ENCODE data around the gene ANKRD29. TPM values are rescaled to one million over a fixed set of nuclear protein-coding genes. Genes with fewer than 3 reads are reported as not detected.

ANKRD29 gene
- total and polyA plus RNA-seq, 2 donors (not counting 1 experiment from before 2014, with no cell fraction given) = 2.0 to 6.9 TPM

DNA sequence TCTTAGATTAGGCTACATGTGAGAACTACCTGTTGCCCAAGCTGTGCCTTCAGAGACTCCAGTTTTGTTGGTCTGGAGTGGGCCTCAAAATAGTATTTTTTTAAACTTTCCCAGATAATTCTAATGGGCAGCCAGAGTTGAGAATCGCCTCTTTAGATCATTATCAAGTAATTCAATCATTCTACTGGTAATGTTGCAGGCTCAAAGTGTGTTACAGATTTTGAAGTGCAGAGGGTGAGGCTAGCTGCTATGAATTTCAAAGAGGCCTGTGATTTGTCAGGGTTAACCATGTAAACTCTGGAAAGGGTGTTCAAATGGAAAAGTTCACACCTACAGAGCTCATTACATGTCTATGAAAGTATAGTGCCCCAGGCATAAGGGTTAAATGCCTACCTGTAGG, 30.1 kb downstream of the ANKRD29 start:
- DNase-seq (ENCODE audit: low read depth in 2 of 2) = no peak
- Histone ChIP-seq H4K20me1 (ENCODE audit: control insufficient read depth, extremely low read depth, insufficient read depth, low read length) (no peaks in the 10 kb centered on the region), H3K9ac (ENCODE audit: insufficient read depth, low read length) (no peak overlapping the region), H3K79me2 (ENCODE audit: control insufficient read depth, insufficient read depth, low read length) (no peaks in the 10 kb centered on the region), H3K9me3 (ENCODE audit: control insufficient read depth, insufficient read depth, low read depth, low read length) (no peaks in the 10 kb centered on the region), H2AFZ (ENCODE audit: low read length) (no peak overlapping the region), H3K27ac (ENCODE audit: insufficient read depth, low read length) (no peak overlapping the region), H3K4me2 (ENCODE audit: extremely low read depth, insufficient read depth, low read length) (no peak overlapping the region), H3K27me3 (ENCODE audit: control insufficient read depth, insufficient read depth, low read length) (no peaks in the 10 kb centered on the region), H3K4me3 (replicated peaks in 1 of 4; ENCODE audit: control extremely low read depth in 1 of 4, insufficient read depth in 1 of 4, low read depth in 3 of 4, low read length in 4 of 4) (no peak overlapping the region), H3K36me3 (ENCODE audit: control insufficient read depth, insufficient read depth, low read length) (no peaks in the 10 kb centered on the region), H3K4me1 (ENCODE audit: control insufficient read depth, extremely low read depth, insufficient read depth, low read length) (no peaks in the 10 kb centered on the region)
- no peak for TF ChIP-seq EZH2 (IDR thresholded peaks at IDR 0.05; ENCODE audit: low read length, missing control alignments)
- TF ChIP-seq, protein P1, sequence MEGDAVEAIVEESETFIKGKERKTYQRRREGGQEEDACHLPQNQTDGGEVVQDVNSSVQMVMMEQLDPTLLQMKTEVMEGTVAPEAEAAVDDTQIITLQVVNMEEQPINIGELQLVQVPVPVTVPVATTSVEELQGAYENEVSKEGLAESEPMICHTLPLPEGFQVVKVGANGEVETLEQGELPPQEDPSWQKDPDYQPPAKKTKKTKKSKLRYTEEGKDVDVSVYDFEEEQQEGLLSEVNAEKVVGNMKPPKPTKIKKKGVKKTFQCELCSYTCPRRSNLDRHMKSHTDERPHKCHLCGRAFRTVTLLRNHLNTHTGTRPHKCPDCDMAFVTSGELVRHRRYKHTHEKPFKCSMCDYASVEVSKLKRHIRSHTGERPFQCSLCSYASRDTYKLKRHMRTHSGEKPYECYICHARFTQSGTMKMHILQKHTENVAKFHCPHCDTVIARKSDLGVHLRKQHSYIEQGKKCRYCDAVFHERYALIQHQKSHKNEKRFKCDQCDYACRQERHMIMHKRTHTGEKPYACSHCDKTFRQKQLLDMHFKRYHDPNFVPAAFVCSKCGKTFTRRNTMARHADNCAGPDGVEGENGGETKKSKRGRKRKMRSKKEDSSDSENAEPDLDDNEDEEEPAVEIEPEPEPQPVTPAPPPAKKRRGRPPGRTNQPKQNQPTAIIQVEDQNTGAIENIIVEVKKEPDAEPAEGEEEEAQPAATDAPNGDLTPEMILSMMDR (conservative IDR thresholded peaks at IDR 0.05 in 1 of 2, IDR thresholded peaks at IDR 0.05 in 1 of 2; ENCODE audit: low read depth in 1 of 2, low read length in 2 of 2) = no peak

DNA sequence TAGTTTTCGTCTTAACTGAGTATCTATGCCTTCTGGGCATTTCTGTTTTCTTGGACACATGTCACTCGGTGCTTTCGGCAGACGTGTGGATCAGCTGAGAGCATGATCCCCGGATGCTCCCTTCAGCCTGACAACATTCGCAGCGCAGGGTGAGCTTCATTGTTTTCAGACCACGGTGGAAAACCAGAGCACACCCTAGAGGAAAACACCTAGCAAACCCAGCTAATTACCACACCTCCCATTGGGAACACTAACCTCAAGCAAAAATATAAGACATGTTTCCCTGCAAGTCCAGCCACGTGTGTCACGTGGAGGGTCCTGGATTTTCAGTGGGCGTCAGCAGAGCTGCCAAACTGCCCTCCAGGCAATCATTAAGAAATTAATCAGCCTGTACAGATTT, 31.0 kb downstream of the ANKRD29 start:
- no peak overlapping the region for H3K27ac ChIP-seq (ENCODE audit: insufficient read depth, low read length)
- no peak overlapping the region for H3K4me2 ChIP-seq (ENCODE audit: extremely low read depth, insufficient read depth, low read length)
- H3K4me3 ChIP-seq (replicated peaks in 1 of 4; ENCODE audit: control extremely low read depth in 1 of 4, insufficient read depth in 1 of 4, low read depth in 3 of 4, low read length in 4 of 4) = no peak overlapping the region
- no peaks in the 10 kb centered on the region for H4K20me1 ChIP-seq (ENCODE audit: control insufficient read depth, extremely low read depth, insufficient read depth, low read length)
- no peak overlapping the region for H2AFZ ChIP-seq (ENCODE audit: low read length)
- no peak for DNase-seq (ENCODE audit: low read depth in 2 of 2)
- no peak overlapping the region for H3K9ac ChIP-seq (ENCODE audit: insufficient read depth, low read length)
- no peaks in the 10 kb centered on the region for H3K79me2 ChIP-seq (ENCODE audit: control insufficient read depth, insufficient read depth, low read length)
- H3K4me1 ChIP-seq (ENCODE audit: control insufficient read depth, extremely low read depth, insufficient read depth, low read length) = no peaks in the 10 kb centered on the region
- TF ChIP-seq EZH2 (IDR thresholded peaks at IDR 0.05; ENCODE audit: low read length, missing control alignments) = no peak
- TF ChIP-seq, protein P1 (conservative IDR thresholded peaks at IDR 0.05 in 1 of 2, IDR thresholded peaks at IDR 0.05 in 1 of 2; ENCODE audit: low read depth in 1 of 2, low read length in 2 of 2) = no peak
- H3K9me3 ChIP-seq (ENCODE audit: control insufficient read depth, insufficient read depth, low read depth, low read length) = no peaks in the 10 kb centered on the region
- no peaks in the 10 kb centered on the region for H3K36me3 ChIP-seq (ENCODE audit: control insufficient read depth, insufficient read depth, low read length)
- no peaks in the 10 kb centered on the region for H3K27me3 ChIP-seq (ENCODE audit: control insufficient read depth, insufficient read depth, low read length)

DNA sequence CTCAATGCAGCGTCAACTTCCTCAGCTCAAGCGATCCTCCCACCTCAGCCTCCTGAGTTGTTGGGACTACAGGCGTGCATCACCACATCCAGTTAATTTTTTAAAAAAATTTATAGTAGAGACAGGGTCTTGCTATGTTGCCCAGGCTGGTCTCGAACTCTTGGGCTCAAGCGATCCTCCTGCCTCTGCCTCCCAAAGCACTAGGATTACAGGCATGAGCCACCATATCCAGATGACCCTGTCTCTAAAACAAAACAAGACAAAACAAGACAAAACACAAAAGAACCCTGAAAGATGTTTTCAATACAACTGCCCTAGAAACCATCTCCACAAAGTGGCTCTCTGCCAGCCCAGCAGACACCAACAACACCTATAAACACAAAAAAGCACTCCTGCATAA, 31.4 kb downstream of the ANKRD29 start:
- Histone ChIP-seq H3K9me3 (ENCODE audit: control insufficient read depth, insufficient read depth, low read depth, low read length) (no peaks in the 10 kb centered on the region), H3K79me2 (ENCODE audit: control insufficient read depth, insufficient read depth, low read length) (no peaks in the 10 kb centered on the region), H3K27ac (ENCODE audit: insufficient read depth, low read length) (no peak overlapping the region), H3K4me2 (ENCODE audit: extremely low read depth, insufficient read depth, low read length) (no peak overlapping the region), H3K36me3 (ENCODE audit: control insufficient read depth, insufficient read depth, low read length) (no peaks in the 10 kb centered on the region), H3K4me1 (ENCODE audit: control insufficient read depth, extremely low read depth, insufficient read depth, low read length) (no peaks in the 10 kb centered on the region), H3K9ac (ENCODE audit: insufficient read depth, low read length) (no peak overlapping the region), H3K4me3 (replicated peaks in 1 of 4; ENCODE audit: control extremely low read depth in 1 of 4, insufficient read depth in 1 of 4, low read depth in 3 of 4, low read length in 4 of 4) (no peak overlapping the region), H4K20me1 (ENCODE audit: control insufficient read depth, extremely low read depth, insufficient read depth, low read length) (no peaks in the 10 kb centered on the region), H3K27me3 (ENCODE audit: control insufficient read depth, insufficient read depth, low read length) (no peaks in the 10 kb centered on the region), H2AFZ (ENCODE audit: low read length) (no peak overlapping the region)
- TF ChIP-seq, protein P1 (conservative IDR thresholded peaks at IDR 0.05 in 1 of 2, IDR thresholded peaks at IDR 0.05 in 1 of 2; ENCODE audit: low read depth in 1 of 2, low read length in 2 of 2) = no peak
- no peak for TF ChIP-seq EZH2 (IDR thresholded peaks at IDR 0.05; ENCODE audit: low read length, missing control alignments)
- no peak for DNase-seq (ENCODE audit: low read depth in 2 of 2)

All from fibroblast of lung (primary cell).